Endothelial cell of umbilical vein (primary cell): ENCODE results near the gene ASAP2. TPM values are rescaled to one million over a fixed set of nuclear protein-coding genes. Genes with fewer than 3 reads are reported as not detected.

Experiments
- BruUV-seq: library from RNA; stranded (reverse); fragments of 400-500 nt; replicated peaks from 2 replicates; lab custom pipeline; 2021; lab: Mats Ljungman, UMichigan
- CTCF ChIA-PET: fragments of 300-600, 350-600 bp; sonication (Branson Sonifier 250); formaldehyde crosslinking; loops from one replicate; lab custom pipeline; 2021; ENCODE audit warnings: antibody characterized with exemption, inconsistent platforms; lab: Charles Lee
- POLR2A ChIA-PET: fragments of 300-600, 350-600 bp; sonication (Branson Sonifier 250); formaldehyde crosslinking; loops from one replicate; lab custom pipeline; 2021; ENCODE audit warnings: antibody characterized with exemption, inconsistent platforms; lab: Charles Lee
- DNase-seq: peaks from one replicate; pipeline ENCODE4 v3.0.0-alpha.2; 2011; ENCODE audit warnings: low read depth, low spot score
- FAIRE-seq: peaks from 2 replicates; lab custom pipeline; 2011; peaks lifted over from hg19 to GRCh38; lab: Jason Lieb, UNC
- H2AFZ ChIP-seq: 2 replicates; pipeline ENCODE4 v1.6.0; 2012; ENCODE audit warnings: low read depth, low read length, control low read depth, inconsistent platforms
- H3K27ac ChIP-seq: 2 replicates; pipeline ENCODE4 v1.5.1; 2011; ENCODE audit warnings: low read depth, mild to moderate bottlenecking, control low read depth, low read length, moderate library complexity; ENCODE audit not compliant: insufficient read depth
- H3K27me3 ChIP-seq, 2 experiments: 2 replicates each; pipeline versions ENCODE4 v1.6.0 to v1.6.1; 2011; ENCODE audit warnings: low read length in 2 of 2, mixed read lengths in 1 of 2; ENCODE audit not compliant: control insufficient read depth in 2 of 2, insufficient read depth in 2 of 2
- H3K36me3 ChIP-seq, 2 experiments: 2 replicates in 1 of 2; 3 replicates in 1 of 2; pipeline ENCODE4 v1.5.1; 2011; ENCODE audit warnings: low read length in 2 of 2, mild to moderate bottlenecking in 1 of 2, moderate library complexity in 1 of 2; ENCODE audit not compliant: control insufficient read depth in 2 of 2, insufficient read depth in 2 of 2; ENCODE audit errors: extremely low read depth in 1 of 2
- H3K4me1 ChIP-seq: 3 replicates; pipeline ENCODE4 v1.5.1; 2011; ENCODE audit warnings: mild to moderate bottlenecking, low read length; ENCODE audit not compliant: control insufficient read depth, insufficient read depth; ENCODE audit errors: extremely low read depth
- H3K4me2 ChIP-seq: 2 replicates; pipeline ENCODE4 v1.6.1; 2011; ENCODE audit warnings: low read length, control low read depth, mixed read lengths; ENCODE audit not compliant: insufficient read depth
- H3K4me3 ChIP-seq, 3 experiments: fragments of 200-600 bp in 1 of 3; sonication (generic), shearing (Covaris generic) in 1 of 3; replicated peaks in 1 of 3; 2 replicates each; pipeline ENCODE4 v1.5.1; 2011 to 2016; ENCODE audit warnings: control low read depth in 3 of 3, low read length in 3 of 3, mild to moderate bottlenecking in 2 of 3, inconsistent platforms in 1 of 3, low read depth in 1 of 3, moderate library complexity in 1 of 3; ENCODE audit not compliant: insufficient read depth in 1 of 3
- H3K79me2 ChIP-seq: 2 replicates; pipeline ENCODE4 v1.6.0; 2012; ENCODE audit warnings: low read length, inconsistent platforms; ENCODE audit not compliant: control insufficient read depth, insufficient read depth
- H3K9ac ChIP-seq: replicated peaks from 2 replicates; pipeline ENCODE3; 2011; ENCODE audit warnings: low read length, control low read depth; ENCODE audit not compliant: insufficient read depth; ENCODE audit errors: extremely low read depth
- H3K9me1 ChIP-seq: replicated peaks from 3 replicates; pipeline ENCODE4 v1.6.0; 2011; ENCODE audit warnings: mild to moderate bottlenecking, low read length; ENCODE audit not compliant: control insufficient read depth, insufficient read depth; ENCODE audit errors: extremely low read depth
- H3K9me3 ChIP-seq: replicated peaks from 2 replicates; pipeline ENCODE4 v1.5.1; 2012; ENCODE audit warnings: low read length, inconsistent platforms; ENCODE audit not compliant: control insufficient read depth, insufficient read depth
- H4K20me1 ChIP-seq: replicated peaks from 2 replicates; pipeline ENCODE3; 2011; ENCODE audit warnings: mild to moderate bottlenecking, low read length; ENCODE audit not compliant: control insufficient read depth, insufficient read depth; ENCODE audit errors: extremely low read depth
- CTCF ChIP-seq, 2 donors: IDR thresholded peaks; 1 replicate in 1 of 2; 2 replicates in 1 of 2; pipeline ENCODE4 v1.5.1; 2011; ENCODE audit warnings: low read length in 2 of 2, mild to moderate bottlenecking in 2 of 2, moderate library complexity in 2 of 2, control low read depth in 1 of 2, inconsistent platforms in 1 of 2, low read depth in 1 of 2; ENCODE audit not compliant: insufficient read depth in 1 of 2; ENCODE audit errors: extremely low read depth in 1 of 2
- EZH2 ChIP-seq: IDR thresholded peaks from 2 replicates; pipeline ENCODE4 v1.6.1; 2012; ENCODE audit warnings: borderline replicate concordance, low read depth, mild to moderate bottlenecking, moderate library complexity, low read length, inconsistent platforms; ENCODE audit not compliant: severe bottlenecking
- FOS ChIP-seq: IDR thresholded peaks from 2 replicates; pipeline ENCODE4 v1.6.1; 2011; ENCODE audit warnings: mild to moderate bottlenecking, low read length, moderate library complexity, borderline replicate concordance; ENCODE audit not compliant: insufficient read depth
- GATA2 ChIP-seq: IDR thresholded peaks from 2 replicates; pipeline ENCODE4 v1.7.0; 2011; ENCODE audit warnings: low read depth, mild to moderate bottlenecking, moderate library complexity, mixed read lengths, low read length; ENCODE audit not compliant: insufficient read length, insufficient read depth
- JUN ChIP-seq: IDR thresholded peaks from 2 replicates; pipeline ENCODE4 v1.6.1; 2011; ENCODE audit warnings: borderline replicate concordance, low read depth; ENCODE audit not compliant: insufficient read length, insufficient read depth
- MAX ChIP-seq: IDR thresholded peaks from 2 replicates; pipeline ENCODE4 v1.6.1; 2011; ENCODE audit not compliant: insufficient read depth, insufficient read length
- MYC ChIP-seq: IDR thresholded peaks from one replicate; pipeline ENCODE4 v1.6.1; 2011; ENCODE audit warnings: mild to moderate bottlenecking, low read depth, low read length
- POLR2A ChIP-seq: IDR thresholded peaks from 2 replicates; pipeline ENCODE4 v1.6.1; 2012; ENCODE audit warnings: low read depth, mild to moderate bottlenecking, control low read depth, low read length
- POLR2AphosphoS5 ChIP-seq: IDR thresholded peaks from 2 replicates; pipeline ENCODE4 v1.6.1; 2012; ENCODE audit warnings: low read depth, mild to moderate bottlenecking, control low read depth, low read length, moderate library complexity; ENCODE audit not compliant: insufficient read depth
- dilution Hi-C: fragments of 300-500 bp; cut with MboI; formaldehyde crosslinking; loops from one replicate; pipeline ENCODE4 v1.15.0; 2019; ENCODE audit warnings: low sequenced_read_pairs; ENCODE audit not compliant: extremely low pct_ligation_motif_present
- intact Hi-C: fragments of 100-400 bp; cut with micrococcal nuclease; formaldehyde crosslinking; loops from one replicate; pipeline ENCODE4 v1.10.0; 2022
- polyA plus RNA-seq, 4 experiments: library from polyadenylated mRNA; depleted of rRNA in 3 of 4; stranded (reverse) in 3 of 4; unstranded in 1 of 4; fragments of >200 nt; gene quantifications; 2 replicates each; pipeline versions ENCODE4 v1.2.1 to v1.2.3, GENCODE V29; 2011 to 2012; ENCODE audit warnings: missing spikeins in 1 of 4
- total RNA-seq: library from RNA; stranded (reverse); gene quantifications from 2 replicates; pipeline ENCODE4 v1.2.3, GENCODE V29; 2021

The ASAP2 gene
- total and polyA plus RNA-seq, 2 donors (not counting 3 experiments of a cell fraction or from before 2014, with no cell fraction given), result 31.1 to 79.2 TPM

GRCh38 chr2:9284521-9285297 lies 78.1 kb downstream of the ASAP2 start:
- DNase-seq (no peak), FAIRE-seq (no peak)
- peaks cover 39% of the 10 kb centered on the region for H3K4me1 ChIP-seq
- POLR2A ChIA-PET, result interaction anchor here (0.8 kb wide), 1 partner anchor 22 kb away, joined by 3 read pairs; no protein-coding TSS in a partner anchor
- dilution Hi-C loops (no loop called here), intact Hi-C loops (no loop called here)
- no peak for TF ChIP-seq JUN
- TF ChIP-seq POLR2A, result no peak
- no peaks in the 10 kb centered on the region for H4K20me1 ChIP-seq
- peaks cover 8 to 12% of the 10 kb centered on the region in 2 experiments for H3K36me3 ChIP-seq
- no peak overlapping the region for H3K27ac ChIP-seq
- H3K4me2 ChIP-seq, result no peak overlapping the region
- H3K9ac ChIP-seq, result no peak overlapping the region
- no peak overlapping the region for H3K4me3 ChIP-seq
- peaks cover 41% of the 10 kb centered on the region for H3K79me2 ChIP-seq
- no peaks in the 10 kb centered on the region for H3K27me3 ChIP-seq
- BruUV-seq, result no TSS peak
- H3K9me3 ChIP-seq, result no peaks in the 10 kb centered on the region
- H3K9me1 ChIP-seq, result no peaks in the 10 kb centered on the region
- CTCF ChIA-PET, result interaction anchor here (1.1 to 2.9 kb wide), 6 partner anchors 11 to 79 kb away, joined by 3 to 14 read pairs (median 4); partner anchors contain the start of gene ASAP2
- H2AFZ ChIP-seq, result no peak overlapping the region

GRCh38 chr2:9285385-9285920 lies 78.8 kb downstream of the ASAP2 start:
- Histone ChIP-seq H3K36me3 (peaks cover 6 to 8% of the 10 kb centered on the region in 2 experiments), H4K20me1 (no peaks in the 10 kb centered on the region), H2AFZ (no peak overlapping the region), H3K27me3 (no peaks in the 10 kb centered on the region), H3K9me1 (no peaks in the 10 kb centered on the region), H3K4me2 (peak overlapping the region; percentile 28), H3K79me2 (peaks cover 44% of the 10 kb centered on the region), H3K9me3 (no peaks in the 10 kb centered on the region), H3K4me1 (peaks cover 39% of the 10 kb centered on the region), H3K27ac (peak overlapping the region; percentile 19), H3K4me3 (no peak overlapping the region), H3K9ac (no peak overlapping the region)
- intact Hi-C loops, result no loop called here
- FAIRE-seq (peak; percentile 31), DNase-seq (peak; percentile 29)
- BruUV-seq, result no TSS peak
- ChIA-PET CTCF (interaction anchor here (1.1 to 2.9 kb wide), 12 partner anchors 12 to 80 kb away, joined by 3 to 14 read pairs (median 4); partner anchors contain the start of gene ASAP2), POLR2A (interaction anchor here (0.5 to 0.8 kb wide), 2 partner anchors 11 to 22 kb away, joined by 3 to 5 read pairs; no protein-coding TSS in a partner anchor)
- dilution Hi-C loops, result no loop called here
- TF ChIP-seq GATA2 (no peak), MAX (no peak), EZH2 (no peak), POLR2AphosphoS5 (no peak), CTCF (IDR thresholded peaks at IDR 0.05; ENCODE audit: extremely low read depth in 1 of 2, insufficient read depth in 1 of 2, low read depth in 1 of 2, low read length in 2 of 2) (no peak), JUN (no peak), POLR2A (no peak), FOS (no peak), MYC (no peak)
